GM19099 (cell line): ENCODE results near the gene EPHA2.

Experiments
- POLR2A ChIP-seq: IDR thresholded peaks from 3 replicates; pipeline ENCODE4 v1.6.1; 2011; ENCODE audit warnings: low read depth; ENCODE audit not compliant: insufficient read length; ENCODE audit errors: extremely low read depth

Gene EPHA2

GRCh38 chr1:16090076-16090826, 65.6 kb downstream of the EPHA2 start:
- TF ChIP-seq POLR2A = no peak

GRCh38 chr1:16088996-16089395, 66.9 kb downstream of the EPHA2 start:
- TF ChIP-seq POLR2A = no peak

- TF ChIP-seq POLR2A = no peak
Observed at GRCh38 chr1:16088351-16088911, 67.4 kb downstream of the EPHA2 start.

- TF ChIP-seq POLR2A = no peak
Observed at GRCh38 chr1:16087733-16088132, 68.1 kb downstream of the EPHA2 start.

GRCh38 chr1:16085522-16085921, 70.3 kb downstream of the EPHA2 start:
- no peak for TF ChIP-seq POLR2A

GRCh38 chr1:16083486-16083885, 72.4 kb downstream of the EPHA2 start:
- no peak for TF ChIP-seq POLR2A

- TF ChIP-seq POLR2A = no peak
Observed at GRCh38 chr1:16082283-16083038, 73.4 kb downstream of the EPHA2 start.

GRCh38 chr1:16081636-16082035, 74.2 kb downstream of the EPHA2 start:
- TF ChIP-seq POLR2A = no peak

- TF ChIP-seq POLR2A = no peak
Observed at GRCh38 chr1:16080422-16081150, 75.3 kb downstream of the EPHA2 start.

- no peak for TF ChIP-seq POLR2A
Observed at GRCh38 chr1:16078925-16079656, 76.8 kb downstream of the EPHA2 start.

- TF ChIP-seq POLR2A = no peak
Observed at GRCh38 chr1:16077406-16078245, 78.2 kb downstream of the EPHA2 start.

- no peak for TF ChIP-seq POLR2A
Observed at GRCh38 chr1:16076865-16077238, 79.0 kb downstream of the EPHA2 start.

GRCh38 chr1:16076031-16076864, 79.6 kb downstream of the EPHA2 start:
- TF ChIP-seq POLR2A = no peak
